GM21447 (cell line): Measurements from ENCODE around the gene PCDHA8.
"Not testable (repeated sequence)": the region's sequence is repeated elsewhere in the genome, so short reads cannot be mapped to it uniquely, and the experiment has no call there.

Experiments
- ATAC-seq: cut with Tn5 transposase; IDR thresholded peaks from one replicate; pipeline ENCODE4 v1.9.1; 2021; ENCODE audit not compliant: unreplicated experiment

The PCDHA8 gene, protein sequence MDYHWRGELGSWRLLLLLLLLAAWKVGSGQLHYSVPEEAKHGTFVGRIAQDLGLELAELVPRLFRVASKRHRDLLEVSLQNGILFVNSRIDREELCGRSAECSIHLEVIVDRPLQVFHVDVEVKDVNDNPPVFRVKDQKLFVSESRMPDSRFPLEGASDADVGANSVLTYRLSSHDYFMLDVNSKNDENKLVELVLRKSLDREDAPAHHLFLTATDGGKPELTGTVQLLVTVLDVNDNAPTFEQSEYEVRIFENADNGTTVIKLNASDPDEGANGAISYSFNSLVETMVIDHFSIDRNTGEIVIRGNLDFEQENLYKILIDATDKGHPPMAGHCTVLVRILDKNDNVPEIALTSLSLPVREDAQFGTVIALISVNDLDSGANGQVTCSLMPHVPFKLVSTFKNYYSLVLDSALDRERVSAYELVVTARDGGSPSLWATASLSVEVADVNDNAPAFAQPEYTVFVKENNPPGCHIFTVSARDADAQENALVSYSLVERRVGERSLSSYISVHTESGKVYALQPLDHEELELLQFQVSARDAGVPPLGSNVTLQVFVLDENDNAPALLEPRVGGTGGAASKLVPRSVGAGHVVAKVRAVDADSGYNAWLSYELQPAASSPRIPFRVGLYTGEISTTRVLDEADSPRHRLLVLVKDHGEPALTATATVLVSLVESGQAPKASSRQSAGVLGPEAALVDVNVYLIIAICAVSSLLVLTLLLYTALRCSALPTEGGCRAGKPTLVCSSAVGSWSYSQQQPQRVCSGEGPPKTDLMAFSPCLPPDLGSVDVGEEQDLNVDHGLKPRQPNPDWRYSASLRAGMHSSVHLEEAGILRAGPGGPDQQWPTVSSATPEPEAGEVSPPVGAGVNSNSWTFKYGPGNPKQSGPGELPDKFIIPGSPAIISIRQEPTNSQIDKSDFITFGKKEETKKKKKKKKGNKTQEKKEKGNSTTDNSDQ

DNA sequence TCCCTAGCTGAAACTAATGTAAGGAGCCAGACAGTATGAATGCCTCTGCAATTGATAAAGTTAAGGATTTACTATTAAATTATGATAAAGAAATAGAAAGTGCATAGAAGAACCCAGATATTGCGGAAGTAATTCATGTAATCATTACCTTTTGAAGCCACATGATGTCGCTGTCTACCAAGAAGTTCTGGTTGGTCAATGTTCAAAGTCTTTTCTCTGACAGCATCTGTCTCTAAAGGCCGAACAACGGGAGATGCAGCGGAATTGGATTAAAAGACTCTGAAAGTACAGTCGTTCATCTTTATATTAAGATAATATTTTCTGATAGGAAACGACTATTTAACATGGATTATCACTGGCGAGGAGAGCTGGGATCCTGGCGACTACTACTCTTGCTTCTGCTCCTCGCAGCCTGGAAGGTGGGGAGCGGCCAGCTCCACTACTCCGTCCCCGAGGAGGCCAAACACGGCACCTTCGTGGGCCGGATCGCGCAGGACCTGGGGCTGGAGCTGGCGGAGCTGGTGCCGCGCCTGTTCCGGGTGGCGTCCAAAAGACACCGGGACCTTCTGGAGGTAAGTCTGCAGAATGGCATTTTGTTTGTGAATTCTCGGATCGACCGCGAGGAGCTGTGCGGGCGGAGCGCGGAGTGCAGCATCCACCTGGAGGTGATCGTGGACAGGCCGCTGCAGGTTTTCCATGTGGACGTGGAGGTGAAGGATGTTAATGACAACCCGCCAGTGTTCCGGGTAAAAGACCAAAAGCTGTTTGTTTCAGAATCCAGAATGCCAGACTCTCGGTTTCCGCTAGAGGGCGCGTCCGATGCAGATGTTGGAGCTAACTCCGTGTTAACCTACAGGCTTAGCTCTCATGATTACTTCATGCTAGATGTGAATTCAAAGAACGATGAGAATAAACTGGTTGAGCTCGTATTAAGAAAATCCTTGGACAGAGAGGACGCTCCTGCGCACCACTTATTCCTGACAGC, at the start of gene PCDHA8:
Gene PCDHA8, plus strand, starts transcription at position 210 of the 985 bp plus-strand sequence. Its CDS starts 135 bp downstream, at position 345.
- no peak for ATAC-seq

DNA sequence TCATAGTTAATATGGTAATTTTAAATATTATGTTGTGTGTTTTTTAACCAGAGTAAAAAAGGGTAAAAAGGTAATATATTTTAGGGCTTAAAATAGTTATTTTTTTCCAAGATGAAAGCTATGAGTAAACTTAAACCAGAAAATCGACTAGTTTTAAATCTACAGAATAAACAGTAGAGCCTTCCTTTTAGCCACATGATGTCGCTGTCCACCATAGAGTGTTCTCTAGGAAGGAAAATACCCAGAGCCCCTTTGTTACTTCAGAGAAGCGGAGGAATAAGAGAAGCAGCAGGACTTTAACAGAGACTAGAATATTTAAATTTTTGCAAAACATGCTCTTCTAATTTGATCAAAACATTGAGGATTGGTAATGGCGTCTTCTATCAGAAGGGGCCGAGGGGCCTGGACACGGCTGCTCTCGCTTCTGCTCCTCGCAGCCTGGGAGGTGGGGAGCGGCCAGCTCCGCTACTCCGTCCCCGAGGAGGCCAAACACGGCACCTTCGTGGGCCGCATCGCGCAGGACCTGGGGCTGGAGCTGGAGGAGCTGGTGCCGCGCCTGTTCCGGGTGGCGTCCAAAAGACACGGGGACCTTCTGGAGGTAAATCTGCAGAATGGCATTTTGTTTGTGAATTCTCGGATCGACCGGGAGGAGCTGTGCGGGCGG, 46.3 kb upstream of the PCDHA8 start, which contains the start of gene PCDHA2:
Gene PCDHA2, plus strand, starts transcription at position 258 of the 664 bp plus-strand sequence.
- ATAC-seq: no peak

DNA sequence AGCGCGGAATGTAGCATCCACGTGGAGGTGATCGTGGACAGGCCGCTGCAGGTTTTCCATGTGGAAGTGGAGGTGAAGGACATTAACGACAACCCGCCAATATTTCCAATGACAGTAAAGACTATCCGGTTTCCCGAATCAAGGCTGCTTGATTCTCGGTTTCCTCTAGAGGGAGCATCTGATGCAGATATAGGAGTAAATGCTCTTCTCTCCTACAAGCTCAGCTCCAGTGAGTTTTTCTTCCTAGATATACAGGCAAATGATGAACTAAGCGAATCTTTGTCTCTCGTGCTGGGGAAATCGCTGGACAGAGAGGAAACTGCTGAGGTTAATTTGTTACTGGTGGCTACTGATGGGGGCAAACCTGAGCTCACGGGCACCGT, 45.7 kb upstream of the PCDHA8 start:
- ATAC-seq: no peak

DNA sequence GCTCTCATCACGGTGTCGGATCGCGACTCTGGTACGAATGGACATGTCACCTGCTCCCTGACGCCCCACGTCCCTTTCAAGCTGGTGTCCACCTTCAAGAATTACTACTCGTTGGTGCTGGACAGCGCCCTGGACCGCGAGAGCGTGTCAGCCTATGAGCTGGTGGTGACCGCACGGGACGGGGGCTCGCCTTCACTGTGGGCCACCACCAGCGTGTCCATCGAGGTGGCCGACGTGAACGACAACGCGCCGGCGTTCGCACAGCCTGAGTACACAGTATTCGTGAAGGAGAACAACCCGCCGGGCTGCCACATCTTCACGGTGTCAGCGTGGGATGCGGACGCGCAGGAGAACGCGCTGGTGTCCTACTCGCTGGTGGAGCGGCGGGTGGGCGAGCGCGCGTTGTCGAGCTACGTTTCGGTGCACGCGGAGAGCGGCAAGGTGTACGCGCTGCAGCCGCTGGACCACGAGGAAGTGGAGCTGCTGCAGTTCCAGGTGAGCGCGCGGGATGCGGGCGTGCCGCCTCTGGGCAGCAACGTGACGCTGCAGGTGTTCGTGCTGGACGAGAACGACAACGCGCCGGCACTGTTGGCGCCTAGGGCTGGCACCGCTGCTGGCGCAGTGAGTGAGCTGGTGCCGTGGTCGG, 44.8 kb upstream of the PCDHA8 start:
- ATAC-seq: not testable (repeated sequence)

DNA sequence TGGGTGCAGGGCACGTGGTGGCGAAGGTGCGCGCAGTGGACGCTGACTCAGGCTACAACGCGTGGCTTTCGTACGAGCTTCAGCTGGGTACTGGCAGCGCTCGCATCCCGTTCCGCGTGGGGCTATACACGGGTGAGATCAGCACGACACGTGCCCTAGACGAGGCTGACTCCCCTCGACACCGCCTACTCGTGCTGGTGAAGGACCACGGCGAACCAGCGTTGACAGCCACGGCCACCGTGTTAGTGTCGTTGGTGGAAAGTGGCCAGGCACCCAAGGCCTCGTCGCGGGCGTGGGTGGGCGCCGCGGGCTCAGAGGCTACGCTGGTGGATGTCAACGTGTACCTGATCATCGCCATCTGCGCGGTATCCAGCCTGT, 44.3 kb upstream of the PCDHA8 start:
- no peak for ATAC-seq

DNA sequence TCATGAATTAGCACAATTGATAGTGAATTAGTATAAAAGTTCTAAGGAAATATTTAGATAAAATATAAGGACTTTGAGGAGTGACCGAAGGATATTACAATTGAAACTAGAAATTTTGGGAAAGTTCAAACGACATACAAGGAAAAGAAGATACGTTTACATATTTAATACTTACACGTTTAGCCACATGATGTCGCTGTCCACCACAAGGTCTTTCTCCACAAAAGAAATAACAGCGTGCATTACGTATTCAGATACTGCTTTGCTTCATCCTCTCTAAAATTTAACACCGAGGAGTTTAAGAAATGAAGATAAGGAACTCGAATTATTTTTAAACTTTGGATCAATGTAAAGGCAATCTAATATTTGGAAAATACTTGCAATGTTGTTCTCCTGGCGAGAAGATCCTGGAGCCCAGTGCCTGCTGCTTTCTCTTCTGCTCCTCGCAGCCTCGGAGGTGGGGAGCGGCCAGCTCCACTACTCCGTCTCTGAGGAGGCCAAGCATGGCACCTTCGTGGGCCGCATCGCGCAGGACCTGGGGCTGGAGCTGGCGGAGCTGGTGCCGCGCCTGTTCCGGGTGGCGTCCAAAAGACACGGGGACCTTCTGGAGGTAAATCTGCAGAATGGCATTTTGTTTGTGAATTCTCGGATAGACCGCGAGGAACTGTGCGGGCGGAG, 40.0 kb upstream of the PCDHA8 start, which contains the start of gene PCDHA3:
Gene PCDHA3, plus strand, starts transcription at position 242 of the 678 bp plus-strand sequence.
- no peak for ATAC-seq

DNA sequence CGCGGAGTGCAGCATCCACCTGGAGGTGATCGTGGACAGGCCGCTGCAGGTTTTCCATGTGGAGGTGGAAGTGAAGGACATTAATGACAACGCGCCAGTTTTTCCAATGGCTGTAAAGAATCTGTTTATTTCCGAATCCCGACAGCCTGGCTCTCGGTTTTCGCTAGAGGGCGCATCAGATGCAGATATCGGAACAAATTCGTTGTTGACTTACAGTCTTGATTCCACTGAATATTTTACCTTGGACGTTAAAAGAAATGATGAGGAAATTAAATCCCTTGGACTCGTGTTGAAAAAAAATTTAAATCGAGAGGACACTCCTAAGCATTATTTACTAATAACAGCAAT, 39.5 kb upstream of the PCDHA8 start:
- no peak for ATAC-seq

DNA sequence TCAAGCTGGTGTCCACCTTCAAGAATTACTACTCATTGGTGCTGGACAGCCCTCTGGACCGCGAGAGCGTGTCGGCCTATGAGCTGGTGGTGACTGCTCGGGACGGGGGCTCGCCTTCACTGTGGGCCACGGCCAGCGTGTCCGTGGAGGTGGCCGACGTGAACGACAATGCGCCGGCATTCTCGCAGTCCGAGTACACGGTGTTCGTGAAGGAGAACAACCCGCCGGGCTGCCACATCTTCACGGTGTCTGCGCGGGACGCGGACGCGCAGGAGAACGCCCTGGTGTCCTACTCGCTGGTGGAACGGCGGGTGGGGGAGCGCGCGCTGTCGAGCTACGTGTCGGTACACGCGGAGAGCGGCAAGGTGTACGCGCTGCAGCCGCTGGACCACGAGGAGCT, 38.6 kb upstream of the PCDHA8 start:
- ATAC-seq: not testable (repeated sequence)

DNA sequence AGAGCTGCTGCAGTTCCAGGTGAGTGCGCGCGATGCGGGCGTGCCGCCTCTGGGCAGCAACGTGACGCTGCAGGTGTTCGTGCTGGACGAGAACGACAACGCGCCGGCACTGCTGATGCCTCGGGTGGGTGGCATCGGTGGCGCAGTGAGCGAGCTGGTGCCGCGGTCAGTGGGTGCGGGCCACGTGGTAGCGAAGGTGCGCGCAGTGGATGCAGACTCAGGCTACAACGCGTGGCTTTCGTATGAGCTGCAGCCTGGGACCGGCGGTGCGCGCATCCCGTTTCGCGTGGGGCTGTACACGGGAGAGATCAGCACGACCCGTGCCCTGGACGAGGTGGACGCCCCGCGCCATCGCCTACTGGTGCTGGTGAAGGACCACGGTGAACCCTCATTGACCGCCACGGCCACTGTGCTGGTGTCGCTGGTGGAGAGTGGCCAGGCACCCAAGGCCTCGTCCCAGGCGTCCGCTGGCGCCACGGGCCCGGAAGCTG, 38.2 kb upstream of the PCDHA8 start:
- ATAC-seq: no peak

DNA sequence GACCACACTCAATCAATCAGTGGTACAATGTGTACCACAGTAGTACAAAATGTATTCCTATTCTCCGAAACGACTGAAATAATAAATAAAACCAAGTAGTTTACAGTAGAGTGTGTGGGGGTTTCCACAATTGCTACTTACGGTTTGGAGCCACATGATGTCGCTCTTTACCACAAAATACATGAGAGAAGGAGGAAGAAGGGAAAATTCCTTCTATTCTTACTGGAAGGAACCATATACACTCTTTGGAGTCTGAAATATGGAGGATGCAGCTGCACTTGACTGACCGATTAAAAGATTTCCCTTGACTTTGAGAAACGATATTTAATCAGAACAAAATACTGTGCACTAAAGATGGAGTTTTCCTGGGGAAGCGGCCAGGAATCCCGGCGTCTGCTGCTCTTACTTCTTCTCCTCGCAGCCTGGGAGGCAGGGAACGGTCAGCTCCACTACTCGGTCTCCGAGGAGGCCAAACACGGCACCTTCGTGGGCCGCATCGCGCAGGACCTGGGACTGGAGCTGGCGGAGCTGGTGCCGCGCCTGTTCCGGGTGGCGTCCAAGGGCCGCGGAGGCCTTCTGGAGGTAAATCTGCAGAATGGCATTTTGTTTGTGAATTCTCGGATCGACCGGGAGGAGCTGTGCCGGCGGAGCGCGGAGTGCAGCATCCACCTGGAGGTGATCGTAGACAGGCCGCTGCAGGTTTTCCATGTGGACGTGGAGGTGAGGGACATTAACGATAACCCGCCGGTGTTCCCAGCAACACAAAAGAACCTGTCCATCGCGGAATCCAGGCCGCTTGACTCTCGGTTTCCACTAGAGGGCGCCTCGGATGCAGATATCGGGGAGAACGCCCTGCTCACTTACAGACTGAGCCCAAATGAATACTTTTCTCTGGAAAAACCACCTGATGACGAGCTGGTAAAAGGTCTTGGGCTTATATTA, 33.9 kb upstream of the PCDHA8 start, which contains the start of gene PCDHA4:
Gene PCDHA4, plus strand, starts transcription at position 235 of the 942 bp plus-strand sequence.
- no peak for ATAC-seq

DNA sequence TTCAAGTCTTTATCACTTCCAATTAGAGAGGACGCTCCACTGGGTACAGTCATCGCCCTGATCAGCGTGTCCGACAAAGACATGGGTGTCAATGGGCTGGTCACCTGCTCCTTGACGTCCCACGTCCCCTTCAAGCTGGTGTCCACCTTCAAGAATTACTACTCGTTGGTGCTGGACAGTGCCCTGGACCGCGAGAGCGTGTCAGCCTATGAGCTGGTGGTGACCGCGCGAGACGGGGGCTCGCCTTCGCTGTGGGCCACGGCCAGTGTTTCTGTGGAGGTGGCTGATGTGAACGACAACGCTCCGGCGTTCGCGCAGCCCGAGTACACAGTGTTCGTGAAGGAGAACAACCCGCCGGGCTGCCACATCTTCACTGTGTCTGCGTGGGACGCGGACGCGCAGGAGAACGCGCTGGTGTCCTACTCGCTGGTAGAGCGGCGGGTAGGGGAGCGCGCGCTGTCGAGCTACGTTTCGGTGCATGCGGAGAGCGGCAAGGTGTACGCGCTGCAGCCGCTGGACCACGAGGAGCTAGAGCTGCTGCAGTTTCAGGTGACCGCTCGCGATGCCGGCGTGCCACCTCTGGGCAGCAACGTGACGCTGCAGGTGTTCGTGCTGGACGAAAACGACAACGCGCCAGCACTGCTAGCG, 32.6 kb upstream of the PCDHA8 start:
- ATAC-seq: not testable (repeated sequence)

DNA sequence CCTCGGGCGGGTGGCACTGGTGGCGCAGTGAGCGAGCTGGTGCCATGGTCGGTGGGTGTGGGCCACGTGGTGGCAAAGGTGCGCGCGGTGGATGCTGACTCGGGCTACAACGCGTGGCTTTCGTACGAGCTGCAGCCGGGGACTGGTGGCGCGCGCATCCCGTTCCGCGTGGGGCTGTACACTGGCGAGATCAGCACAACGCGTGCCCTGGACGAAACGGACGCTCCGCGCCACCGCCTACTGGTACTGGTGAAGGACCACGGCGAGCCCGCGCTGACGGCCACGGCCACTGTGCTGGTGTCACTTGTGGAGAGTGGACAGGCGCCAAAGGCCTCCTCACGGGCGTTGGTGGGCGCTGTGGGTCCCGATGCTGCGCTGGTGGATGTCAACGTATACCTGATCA, 32.1 kb upstream of the PCDHA8 start:
- no peak for ATAC-seq

DNA sequence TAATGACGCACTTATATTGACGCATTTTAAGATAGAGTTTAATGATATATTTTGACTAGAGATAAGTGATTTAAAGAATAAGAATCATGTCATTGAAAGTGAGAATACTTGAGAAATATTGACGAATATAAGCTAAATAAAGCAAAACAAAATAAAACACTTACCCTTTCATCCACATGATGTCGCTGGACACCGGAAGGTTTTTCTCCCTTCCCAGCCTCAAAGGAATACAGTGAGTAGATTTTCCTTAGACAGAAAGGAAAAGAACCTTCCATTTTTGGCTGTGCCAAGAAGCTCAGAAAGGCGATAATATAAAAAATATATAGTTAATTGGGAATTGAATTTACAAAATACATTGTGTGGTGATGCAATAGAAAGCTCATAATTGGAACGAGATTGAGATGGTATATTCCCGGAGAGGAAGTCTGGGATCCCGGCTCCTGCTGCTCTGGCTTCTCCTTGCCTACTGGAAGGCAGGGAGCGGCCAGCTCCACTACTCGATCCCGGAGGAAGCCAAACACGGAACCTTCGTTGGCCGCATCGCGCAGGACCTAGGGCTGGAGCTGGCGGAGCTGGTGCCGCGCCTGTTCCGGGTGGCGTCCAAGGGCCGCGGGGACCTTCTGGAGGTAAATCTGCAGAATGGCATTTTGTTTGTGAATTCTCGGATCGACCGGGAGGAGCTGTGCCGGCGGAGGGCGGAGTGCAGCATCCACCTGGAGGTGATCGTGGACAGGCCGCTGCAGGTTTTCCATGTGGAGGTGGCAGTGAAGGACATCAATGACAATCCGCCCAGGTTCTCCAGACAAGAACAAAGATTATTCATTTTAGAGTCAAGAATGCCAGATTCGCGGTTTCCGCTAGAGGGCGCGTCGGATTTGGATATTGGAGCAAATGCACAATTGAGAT, 19.4 kb upstream of the PCDHA8 start, which contains the start of gene PCDHA5:
Gene PCDHA5, plus strand, starts transcription at position 239 of the 906 bp plus-strand sequence.
- ATAC-seq: no peak

DNA sequence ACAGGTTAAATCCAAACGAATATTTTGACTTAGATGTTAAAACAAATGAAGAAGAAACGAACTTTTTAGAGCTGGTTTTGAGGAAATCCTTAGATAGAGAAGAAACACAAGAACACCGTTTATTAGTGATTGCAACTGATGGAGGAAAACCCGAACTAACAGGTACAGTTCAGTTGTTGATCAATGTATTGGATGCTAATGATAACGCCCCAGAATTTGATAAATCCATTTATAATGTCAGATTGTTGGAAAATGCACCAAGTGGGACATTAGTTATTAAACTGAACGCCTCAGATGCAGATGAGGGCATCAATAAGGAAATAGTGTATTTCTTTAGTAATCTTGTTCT, 18.7 kb upstream of the PCDHA8 start:
- no peak for ATAC-seq

DNA sequence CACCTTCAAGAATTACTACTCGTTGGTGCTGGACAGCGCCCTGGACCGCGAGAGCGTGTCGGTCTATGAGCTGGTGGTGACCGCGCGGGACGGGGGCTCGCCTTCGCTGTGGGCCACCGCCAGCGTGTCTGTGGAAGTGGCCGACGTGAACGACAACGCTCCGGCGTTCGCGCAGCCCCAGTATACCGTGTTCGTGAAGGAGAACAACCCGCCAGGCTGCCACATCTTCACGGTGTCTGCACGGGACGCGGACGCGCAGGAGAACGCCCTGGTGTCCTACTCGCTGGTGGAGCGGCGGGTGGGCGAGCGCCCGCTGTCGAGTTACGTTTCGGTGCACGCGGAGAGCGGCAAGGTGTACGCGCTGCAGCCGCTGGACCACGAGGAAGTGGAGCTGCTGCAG, 18.0 kb upstream of the PCDHA8 start:
- ATAC-seq: not testable (repeated sequence)

DNA sequence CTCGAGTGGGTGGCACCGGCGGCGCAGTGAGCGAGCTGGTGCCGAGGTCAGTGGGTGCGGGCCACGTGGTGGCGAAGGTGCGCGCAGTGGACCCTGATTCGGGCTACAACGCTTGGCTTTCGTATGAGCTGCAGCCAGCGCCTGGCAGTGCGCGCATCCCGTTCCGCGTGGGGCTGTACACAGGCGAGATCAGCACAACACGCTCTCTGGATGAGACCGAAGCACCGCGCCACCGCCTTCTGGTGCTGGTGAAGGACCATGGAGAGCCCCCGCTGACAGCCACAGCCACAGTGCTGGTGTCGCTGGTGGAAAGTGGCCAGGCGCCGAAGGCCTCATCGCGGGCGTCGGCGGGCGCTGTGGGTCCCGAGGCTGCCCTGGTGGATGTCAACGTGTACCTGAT, 17.5 kb upstream of the PCDHA8 start:
- no peak for ATAC-seq
